Rectal smooth muscle tissue (tissue), 1 donor: ENCODE data around the gene NOP16.

Experiments used
- H3K27ac ChIP-seq: one replicate; pipeline ENCODE4 v1.7.0; 2013; ENCODE audit warnings: low read depth, low read length, inconsistent platforms
- H3K27me3 ChIP-seq: one replicate; pipeline ENCODE4 v1.7.0; 2013; ENCODE audit warnings: low read length; ENCODE audit not compliant: control insufficient read depth, insufficient read depth
- H3K36me3 ChIP-seq: one replicate; pipeline ENCODE4 v1.7.0; 2013; ENCODE audit warnings: low read length; ENCODE audit not compliant: control insufficient read depth, insufficient read depth
- H3K4me1 ChIP-seq: one replicate; pipeline ENCODE4 v1.7.0; 2013; ENCODE audit warnings: low read length; ENCODE audit not compliant: control insufficient read depth, insufficient read depth
- H3K4me3 ChIP-seq: one replicate; pipeline ENCODE4 v1.7.0; 2013; ENCODE audit warnings: low read length
- H3K9ac ChIP-seq: one replicate; pipeline ENCODE4 v1.7.0; 2013; ENCODE audit warnings: low read length

NOP16 gene

DNA sequence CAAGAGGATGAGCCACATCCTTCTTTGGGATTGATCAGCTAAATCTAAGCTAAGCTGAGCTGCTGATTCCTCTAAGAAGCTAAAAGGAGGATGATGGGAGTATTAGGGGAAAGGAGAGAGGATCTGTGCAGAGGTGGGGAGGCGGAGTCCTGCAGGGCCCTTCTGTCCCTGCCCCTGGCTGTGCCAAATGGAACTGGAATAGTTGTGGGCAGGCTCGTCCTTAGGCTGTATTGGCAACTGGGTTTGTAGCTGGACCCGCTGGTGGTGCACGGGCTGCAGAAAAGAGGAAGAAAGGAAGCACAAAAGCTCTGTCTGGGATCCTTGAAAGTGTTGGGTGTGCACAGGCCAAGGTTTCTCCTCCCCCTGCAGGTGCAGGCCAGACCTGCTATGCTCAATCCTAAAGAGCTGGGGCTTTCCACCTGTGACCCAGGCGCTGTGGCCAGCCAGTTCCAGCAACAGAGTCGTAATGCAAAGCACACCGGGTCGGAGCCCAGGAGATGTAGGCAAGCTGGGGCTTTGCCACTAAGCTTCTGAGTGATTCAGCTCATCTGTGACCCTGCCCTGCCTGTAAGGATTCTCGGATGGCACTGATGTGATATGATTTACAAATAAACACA is 18.1 kb upstream of the NOP16 start:
- Histone ChIP-seq H3K27me3 (no peaks in the 10 kb centered on the region), H3K9ac (no peak overlapping the region), H3K4me1 (no peaks in the 10 kb centered on the region), H3K27ac (no peak overlapping the region), H3K4me3 (no peak overlapping the region), H3K36me3 (peaks cover 22% of the 10 kb centered on the region)

GRCh38 chr5:176405656-176406435 is 17.4 kb upstream of the NOP16 start:
- no peaks in the 10 kb centered on the region for H3K4me1 ChIP-seq
- H3K27ac ChIP-seq: no peak overlapping the region
- H3K9ac ChIP-seq: no peak overlapping the region
- no peaks in the 10 kb centered on the region for H3K27me3 ChIP-seq
- H3K36me3 ChIP-seq: peaks cover 22% of the 10 kb centered on the region
- no peak overlapping the region for H3K4me3 ChIP-seq

DNA sequence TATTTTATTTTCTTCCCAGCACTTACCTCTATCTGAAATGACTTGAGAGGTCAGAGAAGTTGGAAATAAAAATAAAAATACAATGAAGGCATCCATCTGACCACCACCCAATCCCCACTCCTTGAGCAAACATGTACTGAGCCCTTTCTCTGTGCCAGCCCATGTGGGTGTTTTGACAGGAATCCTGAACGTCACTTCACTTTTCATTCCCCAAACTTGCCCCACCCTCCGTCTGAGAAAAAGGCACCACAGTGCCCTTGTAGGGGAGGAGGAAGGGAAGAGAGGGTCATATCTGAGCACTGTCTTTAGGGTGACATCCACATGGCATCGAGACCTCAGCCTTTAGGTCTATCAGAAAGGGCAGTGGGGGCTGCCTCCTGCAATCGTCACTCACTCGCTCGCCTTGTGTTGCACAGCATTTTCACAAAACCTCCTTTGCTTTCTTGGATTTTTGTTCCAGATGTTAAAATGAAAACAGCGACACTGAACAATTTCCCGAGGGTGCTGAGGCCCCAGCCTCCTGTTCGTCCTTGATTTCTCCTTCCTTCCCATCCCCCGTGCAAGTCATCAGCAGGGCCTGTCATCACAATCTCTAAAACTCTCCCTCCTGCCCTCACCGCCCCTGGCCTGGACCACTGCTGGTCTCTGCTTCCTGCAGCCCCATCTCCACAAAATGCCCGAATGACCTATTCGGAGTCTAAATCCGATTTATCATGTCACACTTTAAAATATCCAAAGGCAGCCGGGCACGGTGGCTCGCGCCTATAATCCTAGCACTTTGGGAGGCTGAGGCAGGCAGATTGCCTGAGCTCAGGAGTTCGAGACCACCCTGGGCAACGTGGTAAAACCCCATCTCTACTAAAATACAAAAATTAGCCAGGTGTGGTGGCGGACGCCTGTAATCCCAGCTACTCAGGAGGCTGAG is 13.1 kb upstream of the NOP16 start:
- H3K9ac ChIP-seq: no peak overlapping the region
- H3K36me3 ChIP-seq: peaks cover 14% of the 10 kb centered on the region
- no peak overlapping the region for H3K4me3 ChIP-seq
- H3K4me1 ChIP-seq: no peaks in the 10 kb centered on the region
- H3K27me3 ChIP-seq: no peaks in the 10 kb centered on the region
- no peak overlapping the region for H3K27ac ChIP-seq

GRCh38 chr5:176400382-176401156 is 12.2 kb upstream of the NOP16 start:
- H3K36me3 ChIP-seq: peaks cover 15% of the 10 kb centered on the region
- H3K27ac ChIP-seq: no peak overlapping the region
- no peaks in the 10 kb centered on the region for H3K4me1 ChIP-seq
- H3K27me3 ChIP-seq: no peaks in the 10 kb centered on the region
- H3K4me3 ChIP-seq: no peak overlapping the region
- no peak overlapping the region for H3K9ac ChIP-seq

DNA sequence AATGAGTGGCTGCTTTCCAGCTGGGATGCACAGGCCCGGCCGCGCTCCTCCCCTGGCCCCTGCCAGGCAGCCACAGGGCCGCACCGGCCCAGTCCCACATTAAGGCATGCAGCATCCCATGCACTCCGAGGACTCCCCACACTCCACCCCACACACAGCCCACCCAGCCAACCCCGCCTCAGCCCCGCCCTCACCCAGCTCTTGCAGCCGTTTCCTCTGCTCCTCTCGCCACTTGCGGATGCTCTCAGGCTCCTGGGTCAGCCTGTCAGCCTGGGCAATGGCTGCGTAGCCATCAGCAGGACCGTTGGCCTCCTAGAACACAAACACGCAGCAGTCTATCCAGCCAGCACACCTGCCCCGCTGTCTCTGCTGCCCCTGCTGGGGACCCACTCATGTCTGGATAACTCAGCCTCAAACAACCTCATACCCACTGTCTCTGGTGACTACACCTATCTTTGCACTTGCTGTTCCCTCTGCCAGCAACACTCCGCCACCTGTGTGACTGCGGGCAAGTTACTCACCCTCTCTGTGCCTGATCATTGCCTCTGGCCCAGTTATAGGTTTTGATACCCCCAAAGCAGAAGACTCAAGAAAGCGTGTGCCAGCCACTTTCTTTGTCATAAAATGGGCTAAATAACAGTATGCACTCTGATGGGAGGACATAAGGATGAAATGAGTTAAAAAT is 9.5 kb upstream of the NOP16 start:
- Histone ChIP-seq H3K4me3 (no peak overlapping the region), H3K36me3 (peaks cover 23% of the 10 kb centered on the region), H3K9ac (no peak overlapping the region), H3K4me1 (no peaks in the 10 kb centered on the region), H3K27ac (no peak overlapping the region), H3K27me3 (no peaks in the 10 kb centered on the region)

DNA sequence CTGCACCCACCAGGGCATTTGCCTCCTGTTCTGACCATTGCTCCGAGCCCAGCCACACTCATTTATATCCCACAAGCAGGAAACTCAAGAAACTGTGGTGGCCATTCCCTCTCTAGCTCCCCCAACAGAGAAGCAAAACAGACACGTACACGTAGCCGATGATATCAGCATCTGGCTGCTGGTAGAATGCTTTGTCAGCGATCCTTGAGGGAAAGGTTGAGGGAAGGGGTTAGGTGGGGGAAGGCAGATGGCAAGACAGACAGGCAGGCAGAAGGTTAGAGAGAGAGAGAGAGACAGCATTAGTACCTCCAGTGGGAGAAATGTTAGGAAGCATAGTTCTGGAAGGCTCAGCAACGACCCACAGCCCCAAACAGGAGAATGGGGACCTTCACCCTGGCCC is 7.9 kb upstream of the NOP16 start:
- H3K36me3 ChIP-seq: peaks cover 32% of the 10 kb centered on the region
- no peak overlapping the region for H3K27ac ChIP-seq
- H3K9ac ChIP-seq: no peak overlapping the region
- H3K4me3 ChIP-seq: no peak overlapping the region
- no peaks in the 10 kb centered on the region for H3K4me1 ChIP-seq
- no peaks in the 10 kb centered on the region for H3K27me3 ChIP-seq

- Histone ChIP-seq H3K27me3 (no peaks in the 10 kb centered on the region), H3K9ac (no peak overlapping the region), H3K36me3 (peaks cover 32% of the 10 kb centered on the region), H3K27ac (no peak overlapping the region), H3K4me3 (no peak overlapping the region), H3K4me1 (no peaks in the 10 kb centered on the region)
Observed at GRCh38 chr5:176394881-176395675, 6.7 kb upstream of the NOP16 start.

DNA sequence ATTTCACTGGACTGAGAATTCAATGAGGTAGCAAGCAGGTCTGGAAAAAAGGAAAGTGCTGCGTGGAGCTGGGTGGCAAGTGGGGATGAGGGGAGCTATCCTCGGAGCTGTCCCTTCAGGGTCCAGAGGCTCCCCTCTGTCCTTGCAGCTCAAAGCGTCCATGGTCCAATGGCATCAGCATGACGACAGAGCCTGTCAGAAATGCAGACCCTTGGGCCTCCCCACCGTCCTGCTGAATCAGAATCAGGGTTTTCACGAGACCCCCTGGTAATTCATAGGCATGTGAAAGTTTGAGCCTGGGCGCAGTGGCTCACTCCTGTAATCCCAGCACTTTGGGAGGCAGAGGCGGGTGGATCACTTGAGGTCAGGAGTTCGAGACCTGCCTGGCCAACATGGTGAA is 5.7 kb upstream of the NOP16 start:
- no peak overlapping the region for H3K9ac ChIP-seq
- peaks cover 5% of the 10 kb centered on the region for H3K4me1 ChIP-seq
- H3K27ac ChIP-seq: no peak overlapping the region
- H3K4me3 ChIP-seq: no peak overlapping the region
- peaks cover 32% of the 10 kb centered on the region for H3K36me3 ChIP-seq
- H3K27me3 ChIP-seq: no peaks in the 10 kb centered on the region

- Histone ChIP-seq H3K9ac (no peak overlapping the region), H3K4me3 (no peak overlapping the region), H3K27ac (no peak overlapping the region), H3K27me3 (no peaks in the 10 kb centered on the region), H3K36me3 (peaks cover 29% of the 10 kb centered on the region), H3K4me1 (peaks cover 5% of the 10 kb centered on the region)
Observed at GRCh38 chr5:176392526-176392925, 4.1 kb upstream of the NOP16 start.

GRCh38 chr5:176391999-176392398 is 3.6 kb upstream of the NOP16 start:
- Histone ChIP-seq H3K4me3 (no peak overlapping the region), H3K4me1 (peaks cover 5% of the 10 kb centered on the region), H3K27me3 (no peaks in the 10 kb centered on the region), H3K27ac (no peak overlapping the region), H3K9ac (no peak overlapping the region), H3K36me3 (peaks cover 28% of the 10 kb centered on the region)

DNA sequence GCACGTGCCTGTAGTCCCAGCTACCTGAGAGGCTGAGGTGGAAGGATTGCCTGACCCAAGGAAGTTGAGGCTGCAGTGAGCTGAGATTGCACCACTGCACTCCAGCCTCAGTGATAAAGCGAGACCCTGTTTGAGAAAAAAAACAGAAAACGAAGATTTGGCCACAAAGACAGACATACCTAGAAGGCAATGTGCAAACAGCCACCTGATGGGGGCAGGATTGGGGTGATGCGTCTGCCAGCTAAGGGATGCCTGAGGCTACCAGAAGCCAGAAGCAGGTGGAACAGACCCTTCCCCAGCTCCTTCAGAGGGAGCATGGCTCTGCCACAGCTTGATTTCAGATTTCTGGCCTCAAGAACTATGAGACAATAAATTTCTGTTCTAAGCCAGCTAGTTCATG is 3.1 kb upstream of the NOP16 start:
- no peak overlapping the region for H3K27ac ChIP-seq
- H3K4me1 ChIP-seq: peaks cover 5% of the 10 kb centered on the region
- no peak overlapping the region for H3K4me3 ChIP-seq
- no peaks in the 10 kb centered on the region for H3K27me3 ChIP-seq
- peaks cover 23% of the 10 kb centered on the region for H3K36me3 ChIP-seq
- H3K9ac ChIP-seq: no peak overlapping the region
